ENCODE data around the gene NDUFB2. TPM values are rescaled to one million over a fixed set of nuclear protein-coding genes. Genes with fewer than 3 reads are reported as not detected.

The NDUFB2 gene
- total and polyA plus RNA-seq, 2 of the 13 experiments (the other 11 are each of a cell fraction or from before 2014, with no cell fraction given): 206 to 221 TPM

- TF ChIP-seq ARID4A (CRISPR knock-in tag; IDR thresholded peaks at IDR 0.05; ENCODE audit: borderline replicate concordance) (no peak), SRSF4 (IDR thresholded peaks at IDR 0.05; ENCODE audit: low read depth, low read length, poor library complexity, severe bottlenecking) (no peak), GABPA (IDR thresholded peaks at IDR 0.05; ENCODE audit: low read depth, low read length) (no peak), GABPA (CRISPR knock-in tag; IDR thresholded peaks at IDR 0.05; ENCODE audit: low read depth) (no peak), PREB (CRISPR knock-in tag; IDR thresholded peaks at IDR 0.05) (no peak), BCL6 (CRISPR knock-in tag; IDR thresholded peaks at IDR 0.05) (no peak), ZNF207 (IDR thresholded peaks at IDR 0.05; ENCODE audit: borderline replicate concordance) (no peak), PTBP1 (IDR thresholded peaks at IDR 0.05; ENCODE audit: low read depth, low read length, poor library complexity, severe bottlenecking) (no peak), NFKBIZ (CRISPR knock-in tag; IDR thresholded peaks at IDR 0.05) (no peak), MAFG (CRISPR knock-in tag; IDR thresholded peaks at IDR 0.05) (no peak), ATF7-NPFF (CRISPR knock-in tag; IDR thresholded peaks at IDR 0.05; ENCODE audit: low read depth) (0 out of 2 replicates have a peak, but pooled peaks have one; percentile 76), MAZ (IDR thresholded peaks at IDR 0.05; ENCODE audit: borderline replicate concordance, low read depth, low read length) (no peak), MAZ (CRISPR knock-in tag; IDR thresholded peaks at IDR 0.05; ENCODE audit: low read depth) (peak; percentile 74; the same call in 1 of the 2 replicates), NBN (conservative IDR thresholded peaks at IDR 0.05) (no peak), XRCC5 (optimal IDR thresholded peaks at IDR 0.05; ENCODE audit: low read length) (no peak), HOXA7 (CRISPR knock-in tag; IDR thresholded peaks at IDR 0.05) (no peak), ZNF337 (CRISPR knock-in tag; IDR thresholded peaks at IDR 0.05; ENCODE audit: borderline replicate concordance, low read depth) (no peak), ZC3H4 (CRISPR knock-in tag; IDR thresholded peaks at IDR 0.05; ENCODE audit: borderline replicate concordance) (no peak), SOX6 (IDR thresholded peaks at IDR 0.05) (no peak), SOX6 (CRISPR knock-in tag; IDR thresholded peaks at IDR 0.05) (no peak), ZNF329 (CRISPR knock-in tag; IDR thresholded peaks at IDR 0.05; ENCODE audit: low read depth) (no peak), ERF (CRISPR knock-in tag; IDR thresholded peaks at IDR 0.05) (0 out of 2 replicates have a peak, but pooled peaks have one; percentile 15), ZNF737 (CRISPR knock-in tag; IDR thresholded peaks at IDR 0.05; ENCODE audit: borderline replicate concordance) (no peak), KLF15 (CRISPR knock-in tag; IDR thresholded peaks at IDR 0.05; ENCODE audit: borderline replicate concordance) (no peak), ZNF260 (CRISPR knock-in tag; IDR thresholded peaks at IDR 0.05; ENCODE audit: borderline replicate concordance, low read depth) (no peak), POLR2A (IDR thresholded peaks at IDR 0.05; ENCODE audit: insufficient read depth in 1 of 2, low read depth in 2 of 2, low read length in 2 of 2) (no peak)
Observed at GRCh38 chr7:140673063-140673773, 23.3 kb upstream of the NDUFB2 start (continued).
